ENCODE results near the gene PIM2. TPM values are rescaled to one million over a fixed set of nuclear protein-coding genes. Genes with fewer than 3 reads are reported as not detected.

Gene PIM2
- total RNA-seq, 1 donor from 2014 or later = 16.5 TPM

DNA sequence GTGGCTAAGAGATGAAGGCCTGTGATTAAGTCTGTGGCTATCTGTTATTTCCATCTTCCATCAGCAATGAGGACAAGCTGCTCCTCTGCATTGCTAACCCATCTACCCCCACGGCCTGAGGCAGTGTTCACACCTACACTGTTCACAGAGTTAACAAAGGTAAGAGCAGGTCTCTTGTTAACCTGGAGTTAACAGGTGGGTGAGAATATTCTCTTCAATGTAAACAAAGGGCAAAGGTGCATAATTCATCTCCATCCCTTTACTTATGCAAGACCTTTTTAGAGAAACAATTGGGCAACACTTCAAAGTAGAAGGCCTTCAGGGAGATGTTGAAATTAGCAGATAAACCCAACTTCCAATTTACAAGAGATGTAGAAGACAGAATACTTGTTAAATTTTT, 10.2 kb downstream of the PIM2 start:
- H3K36me3 Mint-ChIP-seq (ENCODE audit: unreplicated experiment) = no peaks in the 10 kb centered on the region
- H3K27me3 Mint-ChIP-seq (ENCODE audit: unreplicated experiment) = peaks cover 7% of the 10 kb centered on the region
- H3K27ac Mint-ChIP-seq (ENCODE audit: unreplicated experiment) = no peak overlapping the region
- no peak for DNase-seq
- peaks cover 7% of the 10 kb centered on the region for H3K4me1 Mint-ChIP-seq (ENCODE audit: low read depth, unreplicated experiment)
- H3K9me3 Mint-ChIP-seq (ENCODE audit: unreplicated experiment) = peaks cover 3% of the 10 kb centered on the region
- TF ChIP-seq, protein P1, sequence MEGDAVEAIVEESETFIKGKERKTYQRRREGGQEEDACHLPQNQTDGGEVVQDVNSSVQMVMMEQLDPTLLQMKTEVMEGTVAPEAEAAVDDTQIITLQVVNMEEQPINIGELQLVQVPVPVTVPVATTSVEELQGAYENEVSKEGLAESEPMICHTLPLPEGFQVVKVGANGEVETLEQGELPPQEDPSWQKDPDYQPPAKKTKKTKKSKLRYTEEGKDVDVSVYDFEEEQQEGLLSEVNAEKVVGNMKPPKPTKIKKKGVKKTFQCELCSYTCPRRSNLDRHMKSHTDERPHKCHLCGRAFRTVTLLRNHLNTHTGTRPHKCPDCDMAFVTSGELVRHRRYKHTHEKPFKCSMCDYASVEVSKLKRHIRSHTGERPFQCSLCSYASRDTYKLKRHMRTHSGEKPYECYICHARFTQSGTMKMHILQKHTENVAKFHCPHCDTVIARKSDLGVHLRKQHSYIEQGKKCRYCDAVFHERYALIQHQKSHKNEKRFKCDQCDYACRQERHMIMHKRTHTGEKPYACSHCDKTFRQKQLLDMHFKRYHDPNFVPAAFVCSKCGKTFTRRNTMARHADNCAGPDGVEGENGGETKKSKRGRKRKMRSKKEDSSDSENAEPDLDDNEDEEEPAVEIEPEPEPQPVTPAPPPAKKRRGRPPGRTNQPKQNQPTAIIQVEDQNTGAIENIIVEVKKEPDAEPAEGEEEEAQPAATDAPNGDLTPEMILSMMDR (IDR thresholded peaks at IDR 0.05; ENCODE audit: partially characterized antibody, unreplicated experiment) = no peak
- H3K4me3 Mint-ChIP-seq (ENCODE audit: unreplicated experiment) = no peak overlapping the region

DNA sequence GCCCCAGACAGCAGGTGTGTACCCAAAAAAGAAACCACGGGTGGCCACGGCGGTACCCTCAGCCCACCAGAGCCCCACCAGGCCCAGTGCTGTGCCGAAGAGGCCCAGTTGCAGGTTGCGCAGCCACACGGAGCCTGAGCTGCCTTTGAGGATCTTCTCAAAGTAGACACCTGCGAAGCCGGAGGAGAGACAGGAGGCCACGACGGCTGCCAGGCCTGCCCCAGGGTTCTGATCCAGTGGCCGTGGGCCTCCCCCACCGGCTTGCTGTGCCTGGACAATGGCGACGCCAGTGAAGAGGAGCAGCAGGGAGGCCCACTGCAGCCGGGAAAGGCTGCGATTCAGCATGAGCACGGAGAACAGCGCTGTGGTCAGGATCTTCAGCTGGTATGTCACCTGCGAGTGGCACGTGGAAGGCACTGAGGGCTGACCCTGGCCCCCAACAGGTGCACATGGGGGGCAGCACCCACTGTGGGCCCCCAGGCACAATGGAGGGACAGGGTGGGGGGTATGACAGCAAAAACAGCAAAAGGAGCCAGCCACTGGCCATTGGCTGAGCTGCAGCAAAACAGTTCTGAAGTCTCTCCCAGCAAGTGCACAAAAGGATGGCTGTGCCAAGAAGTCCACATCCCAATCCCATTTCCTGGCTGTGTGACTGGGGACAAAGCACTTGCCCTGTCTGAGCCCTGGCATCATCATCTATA, 13.6 kb downstream of the PIM2 start:
- no peaks in the 10 kb centered on the region for H3K36me3 Mint-ChIP-seq (ENCODE audit: unreplicated experiment)
- H3K4me1 Mint-ChIP-seq (ENCODE audit: low read depth, unreplicated experiment) = peaks cover 1% of the 10 kb centered on the region
- peaks cover 4% of the 10 kb centered on the region for H3K9me3 Mint-ChIP-seq (ENCODE audit: unreplicated experiment)
- H3K27ac Mint-ChIP-seq (ENCODE audit: unreplicated experiment) = no peak overlapping the region
- DNase-seq = no peak
- H3K4me3 Mint-ChIP-seq (ENCODE audit: unreplicated experiment) = no peak overlapping the region
- H3K27me3 Mint-ChIP-seq (ENCODE audit: unreplicated experiment) = peaks cover 3% of the 10 kb centered on the region
- TF ChIP-seq, protein P1 (IDR thresholded peaks at IDR 0.05; ENCODE audit: partially characterized antibody, unreplicated experiment) = no peak

DNA sequence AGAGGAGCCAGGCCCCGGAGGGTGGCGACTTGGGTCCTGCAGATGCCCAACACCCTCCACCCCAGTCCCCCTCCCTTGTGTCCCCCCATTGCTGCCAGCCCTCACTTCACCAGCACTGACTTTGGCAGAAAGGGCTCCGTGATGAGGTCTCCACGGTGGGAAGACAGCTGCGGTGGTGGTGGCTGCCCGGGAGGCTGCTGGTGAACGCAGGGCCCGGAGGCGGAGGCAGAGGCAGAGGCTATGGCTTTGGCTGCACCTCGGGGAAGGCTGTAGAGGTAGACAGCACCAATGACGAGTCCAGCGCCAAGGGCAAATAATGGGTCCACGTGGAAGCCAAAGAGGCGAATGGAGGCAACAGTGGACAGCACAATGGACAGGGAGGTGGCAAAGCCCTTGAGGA, 14.2 kb downstream of the PIM2 start:
- H3K4me3 Mint-ChIP-seq (ENCODE audit: unreplicated experiment) = no peak overlapping the region
- no peak overlapping the region for H3K27ac Mint-ChIP-seq (ENCODE audit: unreplicated experiment)
- no peak for DNase-seq
- TF ChIP-seq, protein P1 (IDR thresholded peaks at IDR 0.05; ENCODE audit: partially characterized antibody, unreplicated experiment) = no peak
- no peaks in the 10 kb centered on the region for H3K36me3 Mint-ChIP-seq (ENCODE audit: unreplicated experiment)
- H3K4me1 Mint-ChIP-seq (ENCODE audit: low read depth, unreplicated experiment) = peaks cover 1% of the 10 kb centered on the region
- H3K27me3 Mint-ChIP-seq (ENCODE audit: unreplicated experiment) = peaks cover 3% of the 10 kb centered on the region
- H3K9me3 Mint-ChIP-seq (ENCODE audit: unreplicated experiment) = peaks cover 4% of the 10 kb centered on the region

DNA sequence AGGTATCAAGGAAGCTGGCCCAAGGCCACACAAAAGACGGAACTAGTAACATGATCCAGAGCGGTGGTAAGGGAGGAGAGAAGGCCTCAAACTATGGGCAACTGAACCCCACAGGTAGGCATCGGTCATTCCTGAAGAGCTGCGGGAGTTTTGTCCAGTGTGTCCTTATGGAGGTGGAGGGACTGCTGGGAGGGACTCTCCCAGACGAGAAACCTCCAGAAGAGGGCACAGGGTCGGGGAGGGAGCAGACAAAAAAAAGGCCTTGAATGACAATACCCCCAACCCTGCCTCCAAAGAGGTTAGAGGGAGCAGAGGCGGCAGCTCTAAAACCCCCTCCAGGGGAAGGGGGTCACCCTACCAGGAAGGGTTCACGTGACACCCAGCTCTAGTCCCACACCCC, 14.6 kb downstream of the PIM2 start:
- Mint-ChIP-seq H3K36me3 (ENCODE audit: unreplicated experiment) (no peaks in the 10 kb centered on the region), H3K27ac (ENCODE audit: unreplicated experiment) (no peak overlapping the region), H3K27me3 (ENCODE audit: unreplicated experiment) (peaks cover 3% of the 10 kb centered on the region), H3K9me3 (ENCODE audit: unreplicated experiment) (peaks cover 4% of the 10 kb centered on the region), H3K4me3 (ENCODE audit: unreplicated experiment) (no peak overlapping the region), H3K4me1 (ENCODE audit: low read depth, unreplicated experiment) (peaks cover 1% of the 10 kb centered on the region)
- DNase-seq = no peak
- TF ChIP-seq, protein P1 (IDR thresholded peaks at IDR 0.05; ENCODE audit: partially characterized antibody, unreplicated experiment) = no peak

GRCh38 chrX:48903290-48903689, 15.5 kb downstream of the PIM2 start:
- Mint-ChIP-seq H3K4me1 (ENCODE audit: low read depth, unreplicated experiment) (peaks cover 1% of the 10 kb centered on the region), H3K27ac (ENCODE audit: unreplicated experiment) (no peak overlapping the region), H3K36me3 (ENCODE audit: unreplicated experiment) (no peaks in the 10 kb centered on the region), H3K4me3 (ENCODE audit: unreplicated experiment) (no peak overlapping the region), H3K27me3 (ENCODE audit: unreplicated experiment) (peaks cover 3% of the 10 kb centered on the region), H3K9me3 (ENCODE audit: unreplicated experiment) (peaks cover 4% of the 10 kb centered on the region)
- TF ChIP-seq, protein P1 (IDR thresholded peaks at IDR 0.05; ENCODE audit: partially characterized antibody, unreplicated experiment) = no peak
- no peak for DNase-seq
